Thoracic aorta (tissue), 2 donors: Measurements from ENCODE around the gene CPNE4. TPM values are rescaled to one million over a fixed set of nuclear protein-coding genes. Genes with fewer than 3 reads are reported as not detected.

Source experiments
- ATAC-seq: fragments of 150-250 bp; one replicate; pipeline ENCODE4 v1.8.0; 2017; ENCODE audit warnings: low read depth; ENCODE audit not compliant: insufficient number of reproducible peaks, low FRiP score
- DNase-seq: peaks from one replicate; pipeline ENCODE4 v3.0.0-alpha.2; 2020; ENCODE audit warnings: low spot score
- H3K27ac ChIP-seq, 2 donors: fragments of 200-600 bp; sonication (generic); 1 replicate in 1 of 2; 2 replicates in 1 of 2; pipeline ENCODE4 v1.5.1; 2016; ENCODE audit warnings: mild to moderate bottlenecking in 2 of 2, moderate library complexity in 2 of 2
- H3K27me3 ChIP-seq: fragments of 200-600 bp; sonication (generic); replicated peaks from 2 replicates; pipeline ENCODE4 v1.6.0; 2016; ENCODE audit warnings: mild to moderate bottlenecking; ENCODE audit not compliant: insufficient read depth
- H3K36me3 ChIP-seq: fragments of 200-600 bp; sonication (generic); one replicate; pipeline ENCODE4 v1.5.1; 2016
- H3K4me1 ChIP-seq, 2 donors: fragments of 200-600 bp; sonication (generic); 1 replicate in 1 of 2; 2 replicates in 1 of 2; pipeline versions ENCODE4 v1.5.1 to v1.6.0; 2016; ENCODE audit warnings: low read depth in 2 of 2, mild to moderate bottlenecking in 1 of 2; ENCODE audit not compliant: control insufficient read depth in 1 of 2
- H3K4me3 ChIP-seq: fragments of 200-600 bp; sonication (generic); 2 replicates; pipeline ENCODE4 v1.5.1; 2016; ENCODE audit warnings: mild to moderate bottlenecking
- H3K9me3 ChIP-seq: fragments of 200-600 bp; sonication (generic); 2 replicates; pipeline ENCODE4 v1.5.1; 2016
- CTCF ChIP-seq: fragments of 200-600 bp; sonication (generic); IDR thresholded peaks from one replicate; pipeline ENCODE4 v1.5.1; 2019; ENCODE audit warnings: antibody characterized with exemption
- total RNA-seq, 2 donors: library from RNA; depleted of rRNA; stranded (reverse); fragments of >200 nt; gene quantifications; one replicate each; pipeline versions ENCODE4 v1.1.0 to v1.2.3, GENCODE V29; 2016

Gene CPNE4
- total RNA-seq, 2 donors from 2014 or later, result 0.54 to 4.9 TPM

DNA sequence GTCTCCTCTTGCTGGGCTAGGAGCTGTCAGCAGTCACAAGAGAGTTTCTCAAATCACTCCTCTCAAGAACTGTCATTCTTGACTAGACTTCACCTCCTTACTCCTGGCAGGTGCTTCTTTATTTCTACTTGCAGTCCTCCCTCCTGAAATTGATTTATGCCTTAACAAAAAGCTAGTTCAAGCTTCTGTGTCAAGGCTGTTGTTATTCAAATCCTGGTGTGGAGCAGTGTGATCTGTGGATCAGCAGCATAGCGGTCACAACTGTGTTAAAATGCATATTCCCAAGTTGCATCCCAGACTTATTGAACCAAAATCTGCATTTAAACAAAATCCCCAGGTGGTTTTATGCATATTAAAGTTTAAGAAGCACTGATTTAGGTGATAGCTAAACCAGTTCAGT, 411.4 kb downstream of the CPNE4 start:
- no peaks in the 10 kb centered on the region for H3K36me3 ChIP-seq
- no peak for TF ChIP-seq CTCF
- no peaks in the 10 kb centered on the region for H3K9me3 ChIP-seq
- no peak overlapping the region for H3K4me3 ChIP-seq
- H3K4me1 ChIP-seq, result no peaks in the 10 kb centered on the region
- no peak overlapping the region for H3K27ac ChIP-seq
- no peaks in the 10 kb centered on the region for H3K27me3 ChIP-seq
- DNase-seq, result no peak
- ATAC-seq, result no peak

GRCh38 chr3:131622726-131623125, 412.1 kb downstream of the CPNE4 start:
- Histone ChIP-seq H3K27ac (no peak overlapping the region), H3K9me3 (no peaks in the 10 kb centered on the region), H3K27me3 (no peaks in the 10 kb centered on the region), H3K4me1 (no peaks in the 10 kb centered on the region), H3K36me3 (no peaks in the 10 kb centered on the region), H3K4me3 (no peak overlapping the region)
- ATAC-seq (no peak), DNase-seq (no peak)
- TF ChIP-seq CTCF, result no peak

- H3K27me3 ChIP-seq, result no peaks in the 10 kb centered on the region
- ATAC-seq (no peak), DNase-seq (no peak)
- no peak overlapping the region for H3K4me3 ChIP-seq
- no peaks in the 10 kb centered on the region for H3K9me3 ChIP-seq
- H3K4me1 ChIP-seq, result no peaks in the 10 kb centered on the region
- TF ChIP-seq CTCF, result no peak
- H3K36me3 ChIP-seq, result no peaks in the 10 kb centered on the region
- no peak overlapping the region for H3K27ac ChIP-seq
Observed at GRCh38 chr3:131620977-131621376, 413.8 kb downstream of the CPNE4 start.

DNA sequence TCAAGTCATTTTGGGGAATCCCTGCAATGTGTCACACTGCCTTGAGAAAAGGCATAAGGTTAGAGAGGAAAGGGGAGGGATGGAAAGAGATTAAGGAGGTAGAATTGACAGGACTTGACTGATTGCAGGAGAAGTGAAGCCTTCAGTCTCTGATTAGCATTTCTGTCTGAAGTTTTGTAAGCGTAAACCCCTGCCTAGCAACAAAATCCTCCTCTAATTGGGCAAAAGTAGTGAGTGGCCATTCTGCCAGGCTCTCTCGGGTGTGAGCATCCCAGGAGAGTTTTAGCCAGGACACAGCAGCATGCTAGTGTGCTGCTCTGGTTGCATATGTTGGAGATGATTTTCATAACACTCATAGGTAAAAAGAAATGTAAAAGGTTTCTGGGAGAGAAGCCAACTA, 415.0 kb downstream of the CPNE4 start:
- no peaks in the 10 kb centered on the region for H3K36me3 ChIP-seq
- H3K4me3 ChIP-seq, result no peak overlapping the region
- ATAC-seq (no peak), DNase-seq (no peak)
- no peaks in the 10 kb centered on the region for H3K9me3 ChIP-seq
- TF ChIP-seq CTCF, result no peak
- H3K27me3 ChIP-seq, result no peaks in the 10 kb centered on the region
- no peak overlapping the region for H3K27ac ChIP-seq
- H3K4me1 ChIP-seq, result no peaks in the 10 kb centered on the region

GRCh38 chr3:131616719-131617118, 418.1 kb downstream of the CPNE4 start:
- H3K9me3 ChIP-seq, result no peaks in the 10 kb centered on the region
- no peak overlapping the region for H3K27ac ChIP-seq
- DNase-seq (no peak), ATAC-seq (no peak)
- no peak overlapping the region for H3K4me3 ChIP-seq
- TF ChIP-seq CTCF, result no peak
- no peaks in the 10 kb centered on the region for H3K36me3 ChIP-seq
- H3K4me1 ChIP-seq, result no peaks in the 10 kb centered on the region
- no peaks in the 10 kb centered on the region for H3K27me3 ChIP-seq
